GM12872 (cell line): ENCODE data around the gene GPR25.

Experiments
- TF ChIP-seq, protein P1 (sequence below): IDR thresholded peaks from 3 replicates; pipeline ENCODE4 v1.5.1; 2011; ENCODE audit warnings: low read depth, mild to moderate bottlenecking, low read length, moderate library complexity; ENCODE audit not compliant: insufficient read depth

The GPR25 gene

GRCh38 chr1:200918006-200918405 is 45.2 kb downstream of the GPR25 start:
- TF ChIP-seq, protein P1, sequence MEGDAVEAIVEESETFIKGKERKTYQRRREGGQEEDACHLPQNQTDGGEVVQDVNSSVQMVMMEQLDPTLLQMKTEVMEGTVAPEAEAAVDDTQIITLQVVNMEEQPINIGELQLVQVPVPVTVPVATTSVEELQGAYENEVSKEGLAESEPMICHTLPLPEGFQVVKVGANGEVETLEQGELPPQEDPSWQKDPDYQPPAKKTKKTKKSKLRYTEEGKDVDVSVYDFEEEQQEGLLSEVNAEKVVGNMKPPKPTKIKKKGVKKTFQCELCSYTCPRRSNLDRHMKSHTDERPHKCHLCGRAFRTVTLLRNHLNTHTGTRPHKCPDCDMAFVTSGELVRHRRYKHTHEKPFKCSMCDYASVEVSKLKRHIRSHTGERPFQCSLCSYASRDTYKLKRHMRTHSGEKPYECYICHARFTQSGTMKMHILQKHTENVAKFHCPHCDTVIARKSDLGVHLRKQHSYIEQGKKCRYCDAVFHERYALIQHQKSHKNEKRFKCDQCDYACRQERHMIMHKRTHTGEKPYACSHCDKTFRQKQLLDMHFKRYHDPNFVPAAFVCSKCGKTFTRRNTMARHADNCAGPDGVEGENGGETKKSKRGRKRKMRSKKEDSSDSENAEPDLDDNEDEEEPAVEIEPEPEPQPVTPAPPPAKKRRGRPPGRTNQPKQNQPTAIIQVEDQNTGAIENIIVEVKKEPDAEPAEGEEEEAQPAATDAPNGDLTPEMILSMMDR, result no peak

DNA sequence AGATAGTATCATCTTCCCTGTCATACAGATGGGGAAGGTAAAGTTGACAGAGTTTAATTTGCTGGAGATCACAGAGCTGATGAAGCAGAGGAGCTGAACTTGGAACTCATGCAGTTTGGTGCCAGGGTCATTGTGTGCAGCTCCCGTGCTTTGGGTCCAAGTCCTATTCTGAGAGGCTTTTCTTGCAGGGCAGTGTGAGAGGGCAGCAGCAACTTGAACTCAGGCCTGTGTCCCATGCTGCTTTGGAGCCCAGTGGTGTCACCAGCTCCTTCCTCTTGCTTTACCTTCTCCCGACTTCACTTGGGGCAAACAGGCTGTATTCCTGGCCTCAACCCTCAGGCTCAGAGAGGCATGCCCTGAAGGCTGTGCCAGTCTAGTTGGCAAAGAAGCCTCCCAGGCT is 46.6 kb downstream of the GPR25 start:
- TF ChIP-seq, protein P1, result no peak

DNA sequence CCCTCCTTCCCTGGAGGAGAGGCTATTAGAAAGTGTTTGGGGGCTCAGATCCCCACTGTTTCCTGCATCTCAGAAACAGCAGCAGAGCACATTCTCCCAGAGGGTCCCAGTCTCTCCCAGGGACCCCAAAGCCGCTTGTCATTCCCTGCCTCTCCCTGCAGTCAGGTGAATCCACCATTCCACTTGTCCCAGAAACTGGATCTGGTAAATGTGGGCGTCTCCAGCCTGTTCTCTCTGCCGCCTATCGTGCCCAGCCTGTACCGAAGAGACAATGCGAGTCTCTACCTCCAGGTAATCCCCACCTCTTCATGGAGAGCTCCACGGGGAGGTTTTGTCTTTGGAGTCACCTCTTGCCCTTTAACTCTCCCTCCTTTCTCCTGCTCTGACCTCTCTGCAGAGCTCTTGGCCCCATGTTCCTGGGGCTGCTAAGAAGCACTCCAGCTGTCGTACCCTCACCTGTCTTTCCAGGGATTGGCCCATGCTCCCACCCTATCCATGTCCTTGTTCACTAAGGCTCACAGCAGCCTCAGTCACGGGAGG is 48.9 kb downstream of the GPR25 start:
- TF ChIP-seq, protein P1, result no peak

DNA sequence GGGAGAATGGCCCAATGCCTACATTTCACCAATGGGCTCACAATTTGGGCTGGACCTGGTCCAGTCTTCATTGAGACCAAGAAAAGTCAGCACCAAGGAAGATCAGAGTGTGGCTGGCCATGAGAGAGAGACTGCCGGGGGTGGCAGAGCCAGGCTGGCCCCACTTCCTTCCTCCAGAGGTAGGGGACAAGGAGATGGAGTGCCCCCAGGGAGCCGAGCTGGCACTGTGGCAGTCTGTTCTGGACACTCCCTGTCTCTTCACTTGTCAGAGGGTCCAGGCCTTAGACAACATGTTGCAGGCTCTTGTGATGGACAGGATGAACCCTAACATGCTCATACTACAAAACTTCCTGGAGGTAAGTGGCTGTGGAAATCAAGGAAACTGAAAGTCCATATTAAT is 49.6 kb downstream of the GPR25 start:
- TF ChIP-seq, protein P1, result no peak

DNA sequence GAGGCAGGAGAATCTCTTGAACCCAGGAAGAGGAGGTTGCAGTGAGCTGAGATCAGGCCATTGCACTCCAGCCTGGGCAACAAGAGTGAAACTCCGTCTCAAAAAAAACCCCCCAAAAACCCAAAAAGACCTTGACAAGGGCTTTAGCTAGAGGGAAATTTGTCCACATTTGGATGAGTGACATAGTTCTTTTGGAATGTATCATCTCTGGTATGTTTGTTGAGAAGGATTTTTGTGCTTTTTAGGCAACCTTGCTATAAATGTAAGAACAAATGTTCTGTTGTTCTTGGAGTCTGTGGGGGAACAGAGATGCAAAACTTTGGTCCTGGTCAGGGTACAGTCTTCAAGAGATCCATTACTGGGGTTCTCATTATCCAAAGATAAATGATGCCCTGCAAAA is 50.8 kb downstream of the GPR25 start:
- TF ChIP-seq, protein P1, result no peak
